SK-N-DZ (cell line): ENCODE measurements around the gene NOC2L.

Source experiments
- DNase-seq: peaks from one replicate; pipeline ENCODE4 v3.0.0-alpha.2; 2015; ENCODE audit warnings: low spot score

Gene NOC2L

GRCh38 chr1:975365-975764 lies 16.3 kb upstream of the NOC2L start:
- DNase-seq: no peak

GRCh38 chr1:974687-975328 lies 15.8 kb upstream of the NOC2L start:
- no peak for DNase-seq

DNA sequence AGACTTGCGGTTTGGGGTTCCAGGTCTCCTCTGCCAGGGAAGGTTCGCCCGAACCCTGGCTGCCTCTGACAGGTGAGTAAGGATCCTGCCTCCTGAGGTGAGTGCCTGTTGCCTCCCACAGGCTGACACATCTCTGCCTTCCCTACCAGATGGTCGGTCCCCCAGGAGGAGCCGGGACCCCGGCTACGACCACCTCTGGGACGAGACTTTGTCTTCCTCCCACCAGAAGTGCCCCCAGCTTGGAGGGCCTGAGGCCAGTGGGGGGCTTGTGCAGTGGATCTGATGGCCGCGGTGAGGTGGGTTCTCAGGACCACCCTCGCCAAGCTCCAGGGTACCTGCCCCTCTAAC lies 15.2 kb upstream of the NOC2L start:
- no peak for DNase-seq

DNA sequence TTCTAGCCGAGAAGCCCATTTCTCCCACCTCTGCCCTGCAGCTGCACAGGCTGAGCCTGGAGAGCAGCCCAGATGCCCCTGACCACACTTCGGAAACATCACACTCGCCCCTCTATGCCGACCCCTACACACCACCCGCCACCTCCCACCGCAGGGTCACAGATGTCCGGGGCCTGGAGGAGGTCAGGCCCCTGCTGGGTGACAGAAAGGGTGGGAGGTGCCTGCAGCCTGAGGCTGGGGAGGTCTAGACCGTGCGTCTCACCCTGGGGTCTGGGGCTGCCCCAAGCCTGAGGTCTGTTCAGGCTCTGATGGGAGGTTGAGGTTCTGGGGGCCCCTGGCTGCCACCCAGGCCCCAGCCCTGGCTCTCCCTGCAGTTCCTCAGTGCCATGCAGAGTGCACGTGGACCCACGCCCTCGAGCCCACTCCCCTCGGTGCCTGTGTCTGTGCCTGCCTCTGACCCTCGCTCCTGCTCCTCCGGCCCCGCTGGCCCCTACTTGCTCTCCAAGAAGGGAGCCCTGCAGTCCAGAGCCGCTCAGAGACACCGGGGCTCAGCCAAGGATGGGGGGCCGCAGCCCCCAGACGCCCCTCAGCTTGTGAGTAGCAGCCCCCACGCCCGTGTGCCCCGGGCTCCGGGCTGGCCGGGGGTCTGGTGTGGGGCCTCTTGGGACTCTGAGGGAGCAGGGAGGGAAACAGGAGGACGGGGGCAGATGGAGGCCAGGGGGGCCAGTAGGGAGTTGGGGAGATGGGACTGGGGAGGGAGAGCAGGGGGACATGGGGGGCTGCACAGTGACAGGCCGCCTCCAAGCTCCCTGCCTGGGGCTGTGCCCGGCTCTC lies 14.6 kb upstream of the NOC2L start:
- DNase-seq: no peak

- DNase-seq: no peak
These were observed 13.8 kb upstream of the NOC2L start for GRCh38 chr1:972726-973458.

DNA sequence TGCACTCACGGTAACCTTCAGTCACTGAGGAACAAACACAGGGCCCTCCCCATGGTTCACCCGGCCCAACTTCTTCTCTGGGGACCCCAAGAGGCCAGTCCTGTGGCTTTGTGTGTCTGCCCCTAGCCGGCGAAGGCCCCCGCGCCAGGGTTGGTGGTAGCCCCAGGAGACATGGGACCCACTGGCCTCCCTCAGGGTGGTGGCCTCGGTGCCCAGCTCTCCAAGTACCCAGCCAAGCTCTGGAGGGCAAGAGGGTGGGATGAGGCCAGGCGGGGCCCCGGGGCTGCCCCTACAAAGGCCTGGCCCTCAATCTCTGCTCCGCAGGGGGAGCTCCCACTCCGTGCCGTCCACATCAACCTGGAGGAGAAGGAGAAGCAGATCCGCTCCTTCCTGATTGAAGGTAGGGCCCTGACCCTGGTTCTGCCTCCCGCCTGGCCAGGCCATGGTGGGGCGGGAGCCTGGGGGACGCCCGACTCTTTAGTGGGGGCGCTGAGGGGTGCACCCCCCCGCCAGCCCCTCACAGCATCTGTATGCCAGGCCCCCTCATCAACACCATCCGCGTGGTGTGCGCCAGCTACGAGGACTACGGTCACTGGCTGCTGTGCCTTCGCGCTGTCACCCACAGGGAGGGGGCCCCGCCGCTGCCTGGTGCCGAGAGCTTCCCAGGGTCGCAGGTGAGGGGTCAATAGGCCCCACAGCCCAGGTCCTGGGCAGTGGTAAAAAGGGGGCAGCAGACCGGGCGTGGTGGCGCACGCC lies 12.9 kb upstream of the NOC2L start:
- no peak for DNase-seq

- DNase-seq: no peak
These were observed 12.1 kb upstream of the NOC2L start for GRCh38 chr1:970973-971730.

DNA sequence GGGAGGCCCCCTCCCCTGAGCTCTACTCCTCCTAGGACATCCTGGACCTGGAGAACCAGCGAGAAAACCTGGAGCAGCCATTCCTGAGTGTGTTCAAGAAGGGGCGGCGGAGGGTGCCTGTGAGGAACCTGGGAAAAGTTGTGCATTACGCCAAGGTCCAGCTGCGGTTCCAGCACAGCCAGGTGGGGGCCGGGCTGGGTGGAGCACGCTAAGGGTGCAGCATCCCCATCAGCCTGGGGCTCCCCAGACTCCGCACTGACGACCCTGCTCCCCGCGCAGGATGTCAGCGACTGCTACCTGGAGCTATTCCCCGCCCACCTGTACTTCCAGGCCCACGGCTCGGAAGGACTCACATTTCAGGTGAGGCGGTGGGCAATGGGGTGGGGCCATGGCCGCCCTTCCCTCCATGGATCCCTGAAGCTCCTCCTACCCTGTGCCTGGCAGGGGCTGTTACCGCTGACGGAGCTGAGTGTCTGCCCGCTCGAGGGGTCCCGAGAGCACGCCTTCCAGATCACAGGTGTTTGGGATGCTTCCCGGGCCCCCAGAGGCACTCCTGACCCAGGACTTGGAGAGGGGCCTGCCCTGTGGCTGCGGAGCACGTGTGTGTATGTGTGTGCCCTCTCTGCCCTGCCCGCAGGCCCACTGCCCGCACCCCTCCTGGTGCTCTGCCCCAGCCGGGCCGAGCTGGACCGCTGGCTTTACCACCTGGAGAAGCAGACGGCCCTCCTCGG lies 11.4 kb upstream of the NOC2L start:
- DNase-seq: no peak

GRCh38 chr1:969260-969855 lies 10.3 kb upstream of the NOC2L start:
- no peak for DNase-seq

DNA sequence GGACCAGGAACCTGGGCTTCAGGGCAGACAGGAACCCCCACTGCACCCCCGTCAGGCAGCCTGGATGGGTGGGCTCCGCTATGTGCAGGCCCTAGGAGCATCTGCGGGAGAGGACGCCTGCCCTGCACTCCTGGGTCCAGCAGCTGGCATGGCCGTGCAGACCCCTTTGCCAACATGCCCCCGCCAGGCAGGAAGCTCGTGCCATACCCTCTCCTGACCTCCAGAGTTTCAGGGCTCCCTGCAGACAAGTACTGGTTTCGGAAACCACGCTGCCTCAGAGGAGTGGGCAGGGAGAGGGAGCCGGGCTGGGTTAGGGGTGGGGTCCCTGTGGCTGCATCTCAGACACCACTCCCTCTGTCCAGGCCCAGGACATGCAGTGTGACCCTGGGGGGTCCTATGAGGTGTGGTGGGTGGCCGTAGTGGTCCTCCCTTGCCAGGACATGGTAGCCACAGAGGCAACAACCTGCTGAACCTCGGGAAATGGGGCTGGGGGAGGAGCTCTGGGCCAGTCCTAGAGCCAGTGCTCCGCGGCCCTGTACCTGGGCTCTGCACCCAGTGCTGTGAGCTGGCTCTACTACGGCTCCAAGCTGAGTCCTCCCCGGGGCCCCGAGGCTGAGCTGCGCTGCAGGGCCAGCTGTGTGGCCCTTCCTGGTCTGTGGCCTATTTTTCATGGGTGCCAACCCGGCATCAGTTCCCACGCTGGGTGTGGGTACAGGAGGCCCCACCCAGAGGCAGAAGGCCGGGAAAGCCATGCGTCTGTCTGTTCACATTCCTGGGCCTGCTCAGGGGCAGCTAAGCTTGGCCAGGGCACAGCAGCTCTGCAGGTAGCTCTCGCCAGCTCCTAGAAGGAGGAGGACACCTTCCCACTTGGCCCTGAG lies 8.6 kb upstream of the NOC2L start:
- DNase-seq: no peak

- no peak for DNase-seq
These were observed 7.7 kb upstream of the NOC2L start for GRCh38 chr1:966704-967300.

DNA sequence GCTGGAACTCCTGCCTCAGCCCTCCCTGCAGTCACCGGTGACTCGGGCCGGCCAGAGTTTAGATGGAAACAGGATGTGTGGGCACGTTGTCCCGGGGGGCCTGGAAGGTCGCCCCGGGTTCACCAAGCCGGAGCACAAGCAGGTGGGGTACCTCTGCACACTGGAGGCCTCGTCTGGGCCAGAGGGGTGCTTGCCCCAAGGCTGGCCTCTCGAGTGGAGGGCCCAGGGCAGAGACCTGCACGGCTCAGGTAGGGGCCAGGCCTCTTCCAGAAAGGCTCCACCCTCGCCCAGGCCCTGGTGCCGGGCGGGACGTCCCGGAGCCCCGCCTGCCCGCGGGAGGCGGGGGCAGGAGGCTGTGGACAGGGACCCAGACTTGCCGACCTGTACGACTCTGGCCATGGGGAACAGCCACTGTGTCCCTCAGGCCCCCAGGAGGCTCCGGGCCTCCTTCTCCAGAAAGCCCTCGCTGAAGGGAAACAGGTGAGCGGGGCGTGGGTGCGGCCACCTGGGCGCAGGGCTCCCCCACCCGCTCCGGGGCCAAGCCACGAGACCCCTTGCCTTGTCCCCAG lies 7.2 kb upstream of the NOC2L start, which contains the start of gene PLEKHN1:
PLEKHN1 (plus strand) TSS at position 348 of the 569 bp plus-strand sequence; CDS start at position 398, 50 bp downstream.
- no peak for DNase-seq

DNA sequence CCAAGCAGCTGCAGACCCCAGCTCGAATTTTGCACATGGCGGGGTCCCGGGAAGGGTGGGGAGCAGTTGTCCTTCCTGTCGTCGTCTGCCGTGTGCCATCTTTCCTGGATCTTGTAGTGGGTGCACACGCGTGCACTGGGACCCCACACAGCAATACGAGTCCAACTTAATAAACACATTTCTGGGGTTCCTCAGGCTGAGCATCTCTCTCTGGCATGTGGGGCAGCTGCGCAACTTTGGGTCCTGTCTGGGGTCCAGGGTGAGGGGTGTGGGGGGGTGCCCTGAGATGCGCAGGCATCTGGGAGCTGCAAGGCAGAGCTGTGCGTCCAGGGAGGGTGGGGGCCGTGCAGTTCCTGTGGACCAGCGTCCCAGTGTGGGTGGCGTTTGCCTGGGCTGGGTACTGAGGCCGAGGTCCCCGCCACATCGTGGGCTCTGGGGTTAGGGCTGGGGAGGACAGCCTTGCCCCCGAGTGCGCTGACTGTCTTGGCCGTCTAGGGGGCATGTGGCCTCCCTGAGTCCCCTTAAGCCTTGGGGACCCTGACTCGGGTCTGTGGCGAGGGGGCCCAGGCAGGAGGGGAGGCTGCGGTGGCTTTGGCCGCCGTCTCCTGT lies 6.6 kb upstream of the NOC2L start:
- no peak for DNase-seq

DNA sequence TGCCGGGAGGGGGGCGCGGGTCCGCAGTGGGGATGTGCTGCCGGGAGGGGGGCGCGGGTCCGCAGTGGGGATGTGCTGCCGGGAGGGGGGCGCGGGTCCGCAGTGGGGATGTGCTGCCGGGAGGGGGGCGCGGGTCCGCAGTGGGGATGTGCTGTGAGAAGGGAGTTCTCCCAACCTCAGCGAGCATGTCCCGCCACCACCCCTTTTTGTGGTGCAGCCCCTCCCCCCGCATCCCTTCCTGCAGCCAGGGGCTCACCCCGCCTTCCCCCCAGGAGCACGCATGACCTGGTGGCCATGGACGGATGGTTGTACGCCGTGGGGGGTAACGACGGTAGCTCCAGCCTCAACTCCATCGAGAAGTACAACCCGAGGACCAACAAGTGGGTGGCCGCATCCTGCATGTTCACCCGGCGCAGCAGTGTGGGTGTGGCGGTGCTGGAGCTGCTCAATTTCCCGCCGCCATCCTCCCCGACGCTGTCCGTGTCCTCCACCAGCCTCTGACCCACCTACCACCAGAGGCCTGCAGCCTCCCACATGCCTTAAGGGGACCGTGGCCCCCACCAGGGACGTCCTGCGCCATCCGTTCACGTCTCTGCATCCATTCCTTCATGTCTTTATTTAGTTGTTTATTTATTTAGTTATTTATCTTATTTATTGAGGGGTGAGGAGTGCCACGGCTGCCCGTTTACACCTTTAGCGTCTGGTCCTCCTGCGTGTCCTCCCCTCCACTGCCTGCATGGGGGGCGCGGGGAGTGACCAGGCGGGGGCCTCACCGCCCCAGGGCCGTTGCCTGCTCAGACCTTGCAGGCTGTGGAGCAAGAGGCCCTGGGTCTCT lies 5.9 kb upstream of the NOC2L start:
- no peak for DNase-seq

DNA sequence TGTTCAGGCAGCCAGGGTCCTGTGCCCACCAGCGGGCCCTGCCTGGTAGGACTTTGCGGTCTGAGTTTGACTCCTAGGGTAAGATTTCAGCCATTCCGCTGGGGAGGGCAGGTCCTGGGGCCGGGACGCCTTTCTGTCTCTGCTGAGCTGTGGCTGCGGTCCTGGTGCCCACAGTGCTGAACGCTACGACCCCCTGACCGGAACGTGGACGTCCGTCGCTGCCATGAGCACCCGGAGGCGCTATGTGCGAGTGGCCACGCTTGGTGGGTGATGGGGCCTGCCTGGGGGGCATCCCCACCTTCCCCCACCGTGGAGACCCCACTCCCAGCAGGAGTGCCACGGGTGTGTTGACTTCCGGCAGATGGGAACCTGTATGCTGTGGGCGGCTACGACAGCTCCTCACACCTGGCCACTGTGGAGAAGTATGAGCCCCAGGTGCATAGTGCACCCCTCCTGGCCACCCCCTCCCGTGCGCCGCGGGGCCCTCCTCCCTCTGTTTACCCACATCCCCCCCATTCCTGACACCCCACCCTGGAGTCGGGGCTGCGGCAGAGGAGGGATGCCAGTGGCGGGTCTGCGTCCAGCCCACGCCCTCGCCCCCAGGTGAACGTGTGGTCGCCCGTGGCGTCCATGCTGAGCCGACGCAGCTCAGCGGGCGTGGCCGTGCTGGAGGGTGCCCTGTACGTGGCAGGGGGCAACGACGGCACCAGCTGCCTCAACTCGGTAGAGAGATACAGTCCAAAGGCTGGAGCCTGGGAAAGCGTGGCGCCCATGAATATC lies 4.9 kb upstream of the NOC2L start:
- DNase-seq: no peak

DNA sequence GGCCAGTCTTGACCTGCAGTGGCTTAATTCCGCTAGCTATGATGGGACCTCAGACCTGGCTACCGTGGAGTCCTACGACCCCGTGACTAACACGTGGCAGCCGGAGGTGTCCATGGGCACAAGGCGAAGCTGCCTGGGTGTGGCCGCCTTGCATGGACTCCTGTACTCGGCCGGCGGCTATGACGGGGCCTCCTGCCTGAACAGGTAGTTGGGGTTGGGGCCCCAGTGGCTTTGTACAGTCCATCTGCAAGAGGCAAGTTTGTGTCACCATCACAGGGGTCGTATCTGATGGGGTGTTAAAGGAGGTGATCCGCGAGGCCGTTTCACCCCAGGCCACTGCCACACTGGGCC lies 4.2 kb upstream of the NOC2L start:
- DNase-seq: no peak
